ENCODE measurements around the gene ATP8B3.

DNA sequence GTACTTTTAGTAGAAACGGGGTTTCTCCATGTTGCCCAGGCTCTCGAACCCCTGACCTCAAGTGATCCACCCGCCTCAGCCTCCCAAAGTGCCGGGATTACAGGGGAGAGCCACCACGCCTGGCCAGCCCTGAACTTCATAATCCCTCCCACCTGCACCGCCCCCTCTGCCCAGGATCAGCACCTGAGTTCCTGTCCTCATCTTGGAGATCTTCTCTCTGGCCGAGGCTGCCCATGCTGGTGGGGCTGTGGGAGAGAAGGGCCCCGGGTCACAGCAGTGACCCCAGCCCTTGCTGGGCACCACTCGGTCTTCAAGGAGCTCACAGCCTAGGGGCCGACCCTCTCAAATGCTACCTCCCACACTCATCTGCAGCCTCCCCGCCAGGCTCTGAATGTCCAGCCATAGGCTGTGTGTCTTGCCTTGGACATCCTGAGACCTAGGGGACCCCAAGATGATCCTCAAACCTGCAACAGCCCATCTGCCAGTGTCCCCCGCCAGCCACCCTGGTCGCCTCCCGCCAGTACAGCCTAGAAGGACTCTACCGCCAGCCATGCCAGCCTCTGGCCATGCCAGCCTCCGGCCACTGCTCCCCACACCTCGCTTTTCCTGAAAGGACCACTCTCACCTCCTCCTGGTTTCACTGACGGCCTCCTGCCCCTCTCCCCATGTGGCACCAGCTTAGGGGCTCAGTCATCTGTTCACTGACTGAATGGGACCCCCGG lies 1.5 kb downstream of the ATP8B3 start:
- TF ChIP-seq CTCF (IDR thresholded peaks at IDR 0.05 in 4 of 5, conservative IDR thresholded peaks at IDR 0.05 in 1 of 5) (no peak), POLR2A (IDR thresholded peaks at IDR 0.05) (no peak)
